ENCODE results near the gene TSPAN33.
A peak's percentile ranks its signal among the peaks of the same experiment; 100 is the strongest.

Gene TSPAN33

DNA sequence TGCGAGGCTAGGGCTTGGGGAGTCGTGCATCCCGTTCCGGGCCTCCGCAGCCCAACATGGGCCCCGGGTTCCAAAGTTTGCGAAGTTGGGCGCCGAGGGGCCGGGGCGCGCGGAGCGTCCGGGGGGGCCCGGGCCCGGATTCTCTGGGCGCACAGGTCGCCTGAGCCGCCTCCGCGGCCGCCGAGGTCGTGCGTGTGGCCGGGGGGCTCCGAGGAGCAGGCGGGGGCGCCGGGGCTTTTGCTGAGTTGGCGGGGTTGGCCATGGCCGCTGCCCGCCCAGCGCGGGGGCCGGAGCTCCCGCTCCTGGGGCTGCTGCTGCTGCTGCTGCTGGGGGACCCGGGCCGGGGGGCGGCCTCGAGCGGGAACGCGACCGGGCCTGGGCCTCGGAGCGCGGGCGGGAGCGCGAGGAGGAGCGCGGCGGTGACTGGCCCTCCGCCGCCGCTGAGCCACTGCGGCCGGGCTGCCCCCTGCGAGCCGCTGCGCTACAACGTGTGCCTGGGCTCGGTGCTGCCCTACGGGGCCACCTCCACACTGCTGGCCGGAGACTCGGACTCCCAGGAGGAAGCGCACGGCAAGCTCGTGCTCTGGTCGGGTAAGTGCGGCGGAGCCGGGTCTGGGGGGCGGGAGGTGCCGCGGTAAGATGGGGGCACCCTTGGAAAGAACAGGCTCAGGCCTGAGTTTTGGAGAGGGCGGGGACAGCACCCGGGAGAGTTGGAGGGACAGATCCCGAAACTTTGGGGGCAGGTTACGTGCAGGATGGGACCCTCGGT lies 44.6 kb downstream of the TSPAN33 start (continued):
- TF ChIP-seq, protein P1, sequence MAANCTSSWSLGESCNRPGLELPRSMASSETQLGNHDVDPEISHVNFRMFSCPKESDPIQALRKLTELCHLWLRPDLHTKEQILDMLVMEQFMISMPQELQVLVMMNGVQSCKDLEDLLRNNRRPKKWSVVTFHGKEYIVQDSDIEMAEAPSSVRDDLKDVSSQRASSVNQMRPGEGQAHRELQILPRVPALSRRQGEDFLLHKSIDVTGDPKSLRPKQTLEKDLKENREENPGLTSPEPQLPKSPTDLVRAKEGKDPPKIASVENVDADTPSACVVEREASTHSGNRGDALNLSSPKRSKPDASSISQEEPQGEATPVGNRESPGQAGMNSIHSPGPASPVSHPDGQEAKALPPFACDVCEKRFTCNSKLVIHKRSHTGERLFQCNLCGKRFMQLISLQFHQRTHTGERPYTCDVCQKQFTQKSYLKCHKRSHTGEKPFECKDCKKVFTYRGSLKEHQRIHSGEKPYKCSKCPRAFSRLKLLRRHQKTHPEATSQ (tag by site-specific recombination; IDR thresholded peaks at IDR 0.05): no peak
- no peak for TF ChIP-seq ZNF621 (tag by site-specific recombination; IDR thresholded peaks at IDR 0.05)
- no peak for TF ChIP-seq ZNF791 (tag by site-specific recombination; IDR thresholded peaks at IDR 0.05)
- no peak for TF ChIP-seq ZNF48 (tag by site-specific recombination; IDR thresholded peaks at IDR 0.05)
- TF ChIP-seq ZNF404 (tag by site-specific recombination; IDR thresholded peaks at IDR 0.05): no peak
- TF ChIP-seq, protein P2, sequence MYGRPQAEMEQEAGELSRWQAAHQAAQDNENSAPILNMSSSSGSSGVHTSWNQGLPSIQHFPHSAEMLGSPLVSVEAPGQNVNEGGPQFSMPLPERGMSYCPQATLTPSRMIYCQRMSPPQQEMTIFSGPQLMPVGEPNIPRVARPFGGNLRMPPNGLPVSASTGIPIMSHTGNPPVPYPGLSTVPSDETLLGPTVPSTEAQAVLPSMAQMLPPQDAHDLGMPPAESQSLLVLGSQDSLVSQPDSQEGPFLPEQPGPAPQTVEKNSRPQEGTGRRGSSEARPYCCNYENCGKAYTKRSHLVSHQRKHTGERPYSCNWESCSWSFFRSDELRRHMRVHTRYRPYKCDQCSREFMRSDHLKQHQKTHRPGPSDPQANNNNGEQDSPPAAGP (tag by site-specific recombination; IDR thresholded peaks at IDR 0.05): no peak
- no peak; the same call in 1 of the 2 replicates for TF ChIP-seq KLF16 (tag by site-specific recombination; IDR thresholded peaks at IDR 0.05)
- 0 out of 2 replicates have a peak, but pooled peaks have one; percentile 16 for TF ChIP-seq KLF9 (tag by site-specific recombination; IDR thresholded peaks at IDR 0.05; ENCODE audit: low read depth)
- TF ChIP-seq, protein P3, sequence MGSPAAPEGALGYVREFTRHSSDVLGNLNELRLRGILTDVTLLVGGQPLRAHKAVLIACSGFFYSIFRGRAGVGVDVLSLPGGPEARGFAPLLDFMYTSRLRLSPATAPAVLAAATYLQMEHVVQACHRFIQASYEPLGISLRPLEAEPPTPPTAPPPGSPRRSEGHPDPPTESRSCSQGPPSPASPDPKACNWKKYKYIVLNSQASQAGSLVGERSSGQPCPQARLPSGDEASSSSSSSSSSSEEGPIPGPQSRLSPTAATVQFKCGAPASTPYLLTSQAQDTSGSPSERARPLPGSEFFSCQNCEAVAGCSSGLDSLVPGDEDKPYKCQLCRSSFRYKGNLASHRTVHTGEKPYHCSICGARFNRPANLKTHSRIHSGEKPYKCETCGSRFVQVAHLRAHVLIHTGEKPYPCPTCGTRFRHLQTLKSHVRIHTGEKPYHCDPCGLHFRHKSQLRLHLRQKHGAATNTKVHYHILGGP (tag by site-specific recombination; IDR thresholded peaks at IDR 0.05): no peak
- TF ChIP-seq SETDB1 (IDR thresholded peaks at IDR 0.05; ENCODE audit: insufficient read length, low read length): no peak
- no peak for TF ChIP-seq MYNN (tag by site-specific recombination; IDR thresholded peaks at IDR 0.05; ENCODE audit: borderline replicate concordance)
- TF ChIP-seq, protein P4, sequence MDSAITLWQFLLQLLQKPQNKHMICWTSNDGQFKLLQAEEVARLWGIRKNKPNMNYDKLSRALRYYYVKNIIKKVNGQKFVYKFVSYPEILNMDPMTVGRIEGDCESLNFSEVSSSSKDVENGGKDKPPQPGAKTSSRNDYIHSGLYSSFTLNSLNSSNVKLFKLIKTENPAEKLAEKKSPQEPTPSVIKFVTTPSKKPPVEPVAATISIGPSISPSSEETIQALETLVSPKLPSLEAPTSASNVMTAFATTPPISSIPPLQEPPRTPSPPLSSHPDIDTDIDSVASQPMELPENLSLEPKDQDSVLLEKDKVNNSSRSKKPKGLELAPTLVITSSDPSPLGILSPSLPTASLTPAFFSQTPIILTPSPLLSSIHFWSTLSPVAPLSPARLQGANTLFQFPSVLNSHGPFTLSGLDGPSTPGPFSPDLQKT (IDR thresholded peaks at IDR 0.05; ENCODE audit: borderline replicate concordance, low read depth, low read length): no peak
- TF ChIP-seq ZNF274 (IDR thresholded peaks at IDR 0.05; ENCODE audit: low read length): no peak
- TF ChIP-seq ZNF274 (tag by site-specific recombination; IDR thresholded peaks at IDR 0.05; ENCODE audit: borderline replicate concordance): no peak
- TF ChIP-seq ZBTB21 (tag by site-specific recombination; IDR thresholded peaks at IDR 0.05): no peak
- TF ChIP-seq ZNF473 (tag by site-specific recombination; IDR thresholded peaks at IDR 0.05): no peak
- no peak for TF ChIP-seq ZNF664 (tag by site-specific recombination; IDR thresholded peaks at IDR 0.05)
- TF ChIP-seq, protein P5, sequence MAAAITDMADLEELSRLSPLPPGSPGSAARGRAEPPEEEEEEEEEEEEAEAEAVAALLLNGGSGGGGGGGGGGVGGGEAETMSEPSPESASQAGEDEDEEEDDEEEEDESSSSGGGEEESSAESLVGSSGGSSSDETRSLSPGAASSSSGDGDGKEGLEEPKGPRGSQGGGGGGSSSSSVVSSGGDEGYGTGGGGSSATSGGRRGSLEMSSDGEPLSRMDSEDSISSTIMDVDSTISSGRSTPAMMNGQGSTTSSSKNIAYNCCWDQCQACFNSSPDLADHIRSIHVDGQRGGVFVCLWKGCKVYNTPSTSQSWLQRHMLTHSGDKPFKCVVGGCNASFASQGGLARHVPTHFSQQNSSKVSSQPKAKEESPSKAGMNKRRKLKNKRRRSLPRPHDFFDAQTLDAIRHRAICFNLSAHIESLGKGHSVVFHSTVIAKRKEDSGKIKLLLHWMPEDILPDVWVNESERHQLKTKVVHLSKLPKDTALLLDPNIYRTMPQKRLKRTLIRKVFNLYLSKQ (tag by site-specific recombination; IDR thresholded peaks at IDR 0.05; ENCODE audit: borderline replicate concordance): no peak
- TF ChIP-seq ZNF16 (tag by site-specific recombination; IDR thresholded peaks at IDR 0.05; ENCODE audit: low read depth): no peak
- TF ChIP-seq ZNF248 (tag by site-specific recombination; IDR thresholded peaks at IDR 0.05): no peak
- no peak; the same call in 1 of the 2 replicates for TF ChIP-seq ZNF501 (tag by site-specific recombination; IDR thresholded peaks at IDR 0.05)
- TF ChIP-seq ZFP37 (tag by site-specific recombination; IDR thresholded peaks at IDR 0.05): peak; percentile 56; the same call in 1 of the 2 replicates
- TF ChIP-seq ZNF624 (tag by site-specific recombination; IDR thresholded peaks at IDR 0.05): no peak
- TF ChIP-seq ZEB2 (tag by site-specific recombination; IDR thresholded peaks at IDR 0.05): 0 out of 2 replicates have a peak, but pooled peaks have one; percentile 43
- TF ChIP-seq ZNF140 (tag by site-specific recombination; IDR thresholded peaks at IDR 0.05): no peak
- TF ChIP-seq ZNF707 (tag by site-specific recombination; IDR thresholded peaks at IDR 0.05): no peak
- TF ChIP-seq ZFHX2 (tag by site-specific recombination; conservative IDR thresholded peaks at IDR 0.05): 0 out of 2 replicates have a peak, but pooled peaks have one; percentile 5
- no peak for TF ChIP-seq WT1 (tag by site-specific recombination; IDR thresholded peaks at IDR 0.05)
- TF ChIP-seq ZNF354C (tag by site-specific recombination; IDR thresholded peaks at IDR 0.05; ENCODE audit: borderline replicate concordance, low read depth): no peak
- no peak for TF ChIP-seq SP3 (tag by site-specific recombination; IDR thresholded peaks at IDR 0.05)
- TF ChIP-seq, protein P6, sequence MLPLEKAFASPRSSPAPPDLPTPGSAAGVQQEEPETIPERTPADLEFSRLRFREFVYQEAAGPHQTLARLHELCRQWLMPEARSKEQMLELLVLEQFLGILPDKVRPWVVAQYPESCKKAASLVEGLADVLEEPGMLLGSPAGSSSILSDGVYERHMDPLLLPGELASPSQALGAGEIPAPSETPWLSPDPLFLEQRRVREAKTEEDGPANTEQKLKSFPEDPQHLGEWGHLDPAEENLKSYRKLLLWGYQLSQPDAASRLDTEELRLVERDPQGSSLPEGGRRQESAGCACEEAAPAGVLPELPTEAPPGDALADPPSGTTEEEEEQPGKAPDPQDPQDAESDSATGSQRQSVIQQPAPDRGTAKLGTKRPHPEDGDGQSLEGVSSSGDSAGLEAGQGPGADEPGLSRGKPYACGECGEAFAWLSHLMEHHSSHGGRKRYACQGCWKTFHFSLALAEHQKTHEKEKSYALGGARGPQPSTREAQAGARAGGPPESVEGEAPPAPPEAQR (tag by site-specific recombination; IDR thresholded peaks at IDR 0.05): no peak
- no peak for TF ChIP-seq ZNF169 (tag by site-specific recombination; IDR thresholded peaks at IDR 0.05)

Data from HEK293 (cell line).